ENCODE results near the gene ADGRL4.
A peak's percentile ranks its signal among the peaks of the same experiment; 100 is the strongest.

ADGRL4 gene

GRCh38 chr1:79006564-79006963 is at the start of gene ADGRL4:
Gene ADGRL4, minus strand, starts transcription at chr1:79006730. Its CDS starts 76 bp downstream, at chr1:79006654.
- peak within 1 kb of the TSS; percentile 56 for H3K4me3 ChIP-seq (ENCODE audit: control insufficient read depth, low read depth, low read length)
- DNase-seq (ENCODE audit: low read depth): peak; percentile 3
- TF ChIP-seq CTCF (IDR thresholded peaks at IDR 0.05; ENCODE audit: control insufficient read depth, insufficient read depth, low read depth, low read length, missing control alignments): no peak

GRCh38 chr1:79055856-79056255 is 49.3 kb upstream of the ADGRL4 start:
- no peak for DNase-seq (ENCODE audit: low read depth)
- no peak for TF ChIP-seq CTCF (IDR thresholded peaks at IDR 0.05; ENCODE audit: control insufficient read depth, insufficient read depth, low read depth, low read length, missing control alignments)

DNA sequence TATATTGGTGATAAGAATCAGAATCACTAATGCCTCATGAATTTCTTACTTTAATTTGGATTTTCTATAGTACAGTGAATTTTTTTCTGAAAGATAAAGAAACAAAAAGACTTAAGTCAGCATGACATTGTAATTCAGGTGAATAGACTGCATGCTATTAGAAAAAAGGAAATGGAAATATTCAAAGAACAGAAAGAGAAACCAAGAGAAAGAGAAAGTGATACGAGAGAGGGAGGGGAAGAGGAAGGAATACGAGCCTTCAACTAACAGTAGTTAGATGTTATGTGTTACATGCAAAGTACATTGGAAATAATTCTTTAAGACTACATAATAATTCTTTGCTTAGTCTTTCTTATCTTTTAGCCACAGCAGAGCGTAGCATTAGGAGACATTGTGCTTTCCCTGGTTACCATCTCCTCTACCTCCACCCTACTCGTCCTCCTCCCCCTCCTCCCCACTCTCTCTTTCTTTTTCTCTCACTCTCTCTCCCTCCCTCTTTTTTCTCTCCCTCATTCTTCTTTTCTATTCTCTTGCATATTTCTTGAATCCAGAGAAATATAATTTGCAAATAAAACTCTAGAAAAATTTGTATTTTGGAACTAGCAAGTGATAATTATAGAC is 46.4 kb upstream of the ADGRL4 start:
- H3K4me3 ChIP-seq (ENCODE audit: control insufficient read depth, low read depth, low read length): no peak overlapping the region
- no peak for DNase-seq (ENCODE audit: low read depth)
- TF ChIP-seq CTCF (IDR thresholded peaks at IDR 0.05; ENCODE audit: control insufficient read depth, insufficient read depth, low read depth, low read length, missing control alignments): no peak

More at GRCh38 chr1:79055856-79056255, 49.3 kb upstream of the ADGRL4 start:
- H3K4me3 ChIP-seq (ENCODE audit: control insufficient read depth, low read depth, low read length): no peak overlapping the region

- no peak for DNase-seq (ENCODE audit: low read depth)
- no peak overlapping the region for H3K4me3 ChIP-seq (ENCODE audit: control insufficient read depth, low read depth, low read length)
- TF ChIP-seq CTCF (IDR thresholded peaks at IDR 0.05; ENCODE audit: control insufficient read depth, insufficient read depth, low read depth, low read length, missing control alignments): no peak
These were observed 38.6 kb upstream of the ADGRL4 start for GRCh38 chr1:79044974-79045650.

- no peak for TF ChIP-seq CTCF (IDR thresholded peaks at IDR 0.05; ENCODE audit: control insufficient read depth, insufficient read depth, low read depth, low read length, missing control alignments)
- peak; percentile 63 for DNase-seq (ENCODE audit: low read depth)
- no peak overlapping the region for H3K4me3 ChIP-seq (ENCODE audit: control insufficient read depth, low read depth, low read length)
These were observed 37.0 kb upstream of the ADGRL4 start for GRCh38 chr1:79043506-79043905.

- TF ChIP-seq CTCF (IDR thresholded peaks at IDR 0.05; ENCODE audit: control insufficient read depth, insufficient read depth, low read depth, low read length, missing control alignments): no peak
- no peak for DNase-seq (ENCODE audit: low read depth)
- H3K4me3 ChIP-seq (ENCODE audit: control insufficient read depth, low read depth, low read length): no peak overlapping the region
These were observed 36.0 kb upstream of the ADGRL4 start for GRCh38 chr1:79042539-79042938.
